NCI-H2107 (cell line): Measurements from ENCODE around the gene GATA2.

Experiments
- DNase-seq: peaks from one replicate; lab custom pipeline; 2025; lab: John Stamatoyannopoulos, UW

GATA2 gene

GRCh38 chr3:128488636-128488990 lies 4.4 kb downstream of the GATA2 start:
- DNase-seq = no peak

- no peak for DNase-seq
Measured at GRCh38 chr3:128487813-128488635, 5.0 kb downstream of the GATA2 start.

- DNase-seq = no peak
Measured at GRCh38 chr3:128487538-128487812, 5.5 kb downstream of the GATA2 start.

- no peak for DNase-seq
Measured at GRCh38 chr3:128486681-128487537, 6.1 kb downstream of the GATA2 start.

- DNase-seq = no peak
Measured at GRCh38 chr3:128486205-128486628, 6.8 kb downstream of the GATA2 start.

DNA sequence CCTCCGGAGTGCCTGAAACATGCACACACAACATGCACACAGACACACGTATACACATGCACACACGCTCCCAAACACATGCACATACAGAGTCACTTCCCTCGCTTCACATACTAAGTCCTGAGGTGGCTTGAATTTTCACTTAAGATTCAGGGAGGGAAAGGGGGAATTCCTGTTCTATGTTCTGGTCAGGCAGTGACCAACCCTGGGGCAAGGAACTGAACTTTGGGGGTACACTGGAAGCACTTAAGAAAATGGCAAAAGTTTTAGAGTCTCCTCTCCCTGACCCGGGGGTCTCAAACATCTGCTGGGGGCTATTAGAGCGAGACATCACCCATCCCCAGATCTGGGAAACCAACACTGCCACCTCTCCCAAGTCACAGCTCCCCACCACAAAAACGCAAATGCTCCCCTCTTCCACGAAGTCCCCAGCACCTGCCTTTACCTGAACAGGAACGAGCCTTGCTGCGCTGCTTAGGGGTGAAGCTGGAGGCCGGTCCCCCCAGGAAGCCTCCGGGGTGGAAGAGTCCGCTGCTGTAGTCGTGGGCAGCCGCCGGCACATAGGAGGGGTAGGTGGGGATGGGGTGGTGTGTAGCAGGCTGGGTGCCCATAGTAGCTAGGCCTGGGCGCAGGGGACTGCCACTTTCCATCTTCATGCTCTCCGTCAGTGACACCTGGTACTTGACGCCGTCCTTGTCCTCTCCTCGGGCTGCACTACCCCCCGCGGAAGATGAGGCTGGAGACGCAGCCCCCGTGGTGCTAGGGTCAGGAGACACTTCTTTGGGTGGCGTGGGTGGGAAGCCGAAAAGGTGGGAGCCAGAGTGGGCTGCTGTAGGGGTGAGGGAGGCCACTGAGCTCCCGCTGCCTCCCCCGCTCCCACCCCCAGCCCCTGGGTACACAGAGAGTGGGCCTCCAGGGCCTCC lies 7.5 kb downstream of the GATA2 start:
- DNase-seq = no peak

DNA sequence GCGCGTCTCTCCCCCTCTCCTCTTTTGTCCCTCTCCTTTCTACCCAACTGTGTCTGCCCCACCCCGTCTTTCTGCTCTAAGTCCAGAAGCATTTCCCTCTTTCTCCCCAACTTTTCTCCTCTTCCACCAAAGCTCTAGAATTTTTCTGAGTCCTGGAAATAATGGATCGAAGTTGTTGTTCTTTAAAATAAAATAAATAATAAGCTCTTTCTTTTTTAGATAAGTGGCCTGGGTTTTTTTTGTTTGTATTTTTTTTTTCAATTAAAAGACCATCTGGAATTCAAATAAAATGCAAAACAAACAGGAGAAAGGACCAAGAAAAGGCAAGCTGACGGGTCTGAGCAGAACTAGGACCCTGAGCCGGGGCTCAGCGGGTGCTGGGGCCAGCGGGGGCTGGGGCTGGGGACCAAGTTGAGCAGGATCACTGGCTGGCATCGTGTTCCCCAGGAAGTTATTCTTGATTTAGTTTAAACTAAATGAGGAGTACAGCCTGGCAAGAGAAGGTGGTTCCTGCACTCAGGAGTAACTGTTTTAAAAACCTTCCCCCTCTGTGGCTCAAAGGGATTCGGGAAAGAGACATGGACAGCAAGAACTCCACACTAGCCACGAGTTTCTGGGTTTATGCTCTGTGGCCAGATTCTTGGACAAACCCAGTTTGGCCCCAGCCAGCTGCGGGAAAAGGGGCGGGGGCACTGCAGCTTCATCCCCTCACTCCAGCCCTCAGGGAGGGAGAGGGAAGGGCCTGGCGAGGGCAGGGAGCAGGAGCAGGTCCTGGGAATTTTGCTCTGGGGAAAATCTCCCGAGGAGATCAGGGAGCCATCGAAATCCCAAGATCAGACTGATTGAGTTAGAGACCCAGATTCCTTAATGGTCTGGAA lies 8.4 kb downstream of the GATA2 start:
- DNase-seq = no peak

DNA sequence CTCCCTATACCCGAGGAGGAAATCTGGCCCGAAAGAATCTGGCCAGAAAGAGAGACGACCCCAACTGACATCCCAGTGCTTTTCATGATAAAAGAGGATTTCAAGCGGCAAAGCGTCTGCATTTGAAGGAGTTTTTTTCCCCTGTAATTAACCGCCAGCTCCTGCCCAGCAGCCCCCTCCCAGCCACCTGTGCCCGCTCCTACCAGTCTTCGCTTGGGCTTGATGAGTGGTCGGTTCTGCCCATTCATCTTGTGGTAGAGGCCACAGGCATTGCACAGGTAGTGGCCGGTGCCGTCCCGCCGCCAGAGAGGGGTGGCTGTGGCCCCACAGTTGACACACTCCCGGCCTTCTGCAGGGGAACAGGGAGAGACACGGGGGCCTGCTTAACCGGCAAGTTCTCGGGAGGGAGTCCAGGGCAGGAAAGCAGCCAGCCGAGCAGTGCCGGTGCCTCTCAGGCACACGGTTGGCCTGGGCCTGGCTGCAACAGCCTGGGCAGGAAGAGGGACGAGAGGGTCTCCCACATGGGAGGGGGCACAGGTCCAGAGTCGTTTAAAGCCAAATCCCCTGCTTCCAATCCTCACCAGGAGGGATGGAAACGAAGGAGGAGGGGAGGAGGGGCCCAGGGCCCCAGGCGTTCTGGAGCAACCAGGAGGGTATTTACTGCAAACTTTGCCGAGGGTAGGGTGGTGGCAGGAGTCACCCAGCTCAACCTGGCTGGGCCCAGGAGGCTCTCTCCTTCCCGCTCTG lies 9.2 kb downstream of the GATA2 start:
- DNase-seq = no peak

- DNase-seq = no peak
Measured at GRCh38 chr3:128482666-128483656, 10.0 kb downstream of the GATA2 start.

GRCh38 chr3:128482175-128482574 lies 10.8 kb downstream of the GATA2 start:
- DNase-seq = no peak

DNA sequence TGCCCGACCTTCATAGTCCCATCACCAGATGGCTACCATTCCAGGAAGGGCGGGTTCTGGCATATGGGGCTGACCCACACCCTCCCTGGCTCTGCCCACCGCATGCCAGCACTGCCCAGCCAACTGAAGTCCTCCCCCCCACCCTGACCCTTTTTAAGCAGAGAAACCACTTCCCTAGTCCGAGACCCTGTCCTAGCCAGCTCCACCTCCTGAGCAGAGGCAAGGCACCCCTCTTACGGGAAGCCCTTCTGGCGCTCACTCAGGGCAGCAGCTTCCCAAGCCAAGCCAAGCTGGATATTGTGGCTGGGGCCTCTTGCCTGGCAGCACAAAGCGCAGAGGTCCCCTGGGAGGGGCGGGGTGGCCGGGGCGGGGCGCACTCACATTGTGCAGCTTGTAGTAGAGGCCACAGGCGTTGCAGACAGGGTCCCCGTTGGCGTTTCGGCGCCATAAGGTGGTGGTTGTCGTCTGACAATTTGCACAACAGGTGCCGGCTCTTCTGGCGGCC lies 11.5 kb downstream of the GATA2 start:
- DNase-seq = peak; percentile 55

DNA sequence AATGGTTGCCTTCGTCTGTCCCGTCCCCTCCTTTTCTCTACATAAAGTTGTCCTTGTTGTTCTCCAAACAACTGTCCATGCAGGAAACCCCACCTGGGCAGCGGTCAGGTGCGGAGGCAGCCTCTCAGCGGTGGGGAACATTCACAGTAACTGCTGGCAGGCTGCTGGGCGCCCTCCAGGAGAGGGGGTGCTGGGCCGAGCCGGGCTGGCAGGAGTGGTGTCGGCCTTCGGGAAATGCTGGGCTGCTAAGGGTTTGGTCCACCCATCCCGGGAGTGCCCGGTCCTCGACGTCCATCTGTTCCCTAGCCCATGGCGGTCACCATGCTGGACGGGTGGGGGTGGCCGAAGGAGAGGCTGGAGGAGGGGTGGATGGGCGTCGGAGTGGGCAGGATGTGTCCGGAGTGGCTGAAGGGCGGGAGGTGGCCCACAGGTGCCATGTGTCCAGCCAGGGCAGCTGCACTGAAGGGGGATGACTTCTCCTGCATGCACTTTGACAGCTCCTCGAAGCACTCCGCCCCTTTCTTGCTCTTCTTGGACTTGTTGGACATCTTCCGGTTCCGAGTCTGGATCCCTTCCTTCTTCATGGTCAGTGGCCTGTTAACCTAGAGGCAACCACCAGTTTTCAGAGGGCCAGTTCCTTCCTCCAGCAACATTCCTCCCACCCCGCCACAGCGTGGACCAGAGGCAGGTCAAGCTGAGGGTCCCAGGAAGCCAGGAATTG lies 12.1 kb downstream of the GATA2 start:
- no peak for DNase-seq

DNA sequence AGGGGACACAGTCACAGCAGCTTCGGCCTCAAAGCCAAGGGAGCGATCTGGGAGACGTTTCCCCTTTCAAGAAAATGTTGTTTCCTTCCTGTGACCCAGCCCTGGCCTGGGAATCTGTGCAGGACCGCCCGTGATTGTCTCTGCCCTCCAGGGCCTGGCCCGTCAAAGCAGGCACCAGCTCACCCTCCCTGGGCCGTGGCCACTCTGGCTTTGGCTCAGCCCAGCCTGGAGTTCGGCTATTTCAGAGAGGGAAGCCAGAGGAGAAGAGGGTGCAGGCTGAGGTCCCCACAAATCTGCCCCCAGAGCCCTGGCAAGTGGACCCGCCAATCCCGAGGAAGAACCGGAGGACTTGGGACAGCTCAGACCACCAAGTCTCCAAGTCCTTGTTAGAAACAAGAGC lies 12.7 kb downstream of the GATA2 start:
- DNase-seq = no peak

DNA sequence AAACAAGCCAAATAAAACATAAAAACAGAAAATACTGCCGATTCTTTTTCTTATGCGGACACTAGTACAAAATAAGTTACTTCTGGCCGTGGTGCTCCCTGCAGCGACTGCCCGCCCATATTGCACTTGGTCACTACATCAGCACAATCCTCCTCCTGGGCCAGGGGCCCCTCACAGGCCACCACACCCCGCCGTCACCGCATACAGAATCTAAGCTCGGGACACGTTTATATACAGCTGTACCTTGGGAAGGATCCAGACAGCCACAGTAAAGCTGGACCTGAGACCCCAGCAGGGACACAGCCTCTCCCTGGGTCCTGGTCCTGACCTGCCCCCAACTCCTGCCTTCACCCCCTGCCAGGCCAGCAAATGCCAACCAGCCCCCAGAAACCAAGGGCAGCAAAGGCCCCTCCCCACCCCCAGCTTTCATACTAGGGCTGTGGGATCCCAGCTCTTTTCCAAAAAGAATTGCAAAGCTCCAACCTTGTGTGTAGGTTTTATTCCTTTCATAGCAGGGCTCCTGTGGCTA lies 13.4 kb downstream of the GATA2 start:
- no peak for DNase-seq

- no peak for DNase-seq
Measured at GRCh38 chr3:128478576-128479506, 14.2 kb downstream of the GATA2 start.

GRCh38 chr3:128476659-128477058 lies 16.3 kb downstream of the GATA2 start:
- DNase-seq = no peak

DNA sequence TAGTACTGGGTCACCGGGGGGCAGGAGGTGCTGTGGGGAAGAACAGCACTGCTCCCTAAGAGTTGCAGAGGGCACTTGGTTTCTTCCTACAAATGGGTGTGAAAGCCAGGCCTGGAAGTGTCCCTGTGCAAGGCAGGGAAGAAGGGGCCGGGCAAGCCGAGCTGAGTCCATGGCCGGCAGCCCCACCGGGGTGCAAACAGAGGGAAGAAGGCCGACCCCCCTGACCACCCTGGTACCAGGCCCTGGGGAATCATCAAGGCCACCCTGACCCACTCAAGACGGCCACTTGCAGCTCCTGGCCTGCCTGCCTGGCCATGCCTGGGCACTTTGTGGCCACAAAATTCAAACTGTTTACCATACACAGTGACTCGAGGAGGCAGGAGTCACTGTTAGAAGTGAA lies 17.6 kb downstream of the GATA2 start:
- no peak for DNase-seq
